IPS-NIHi7 (cell line): ENCODE measurements around the gene MAP4K2.
"Not testable (repeated sequence)": the region's sequence is repeated elsewhere in the genome, so short reads cannot be mapped to it uniquely, and the experiment has no call there.

Source experiments
- DNase-seq: peaks from one replicate; pipeline ENCODE4 v3.0.0; 2012; ENCODE audit warnings: mixed read lengths; ENCODE audit errors: extremely low spot score

The MAP4K2 gene

GRCh38 chr11:64803158-64803845, at the start of gene MAP4K2:
Gene MAP4K2, minus strand, starts transcription at chr11:64803214. Its CDS starts 65 bp downstream, at chr11:64803149.
- peak; percentile 95 for DNase-seq

GRCh38 chr11:64851831-64852351, 48.9 kb upstream of the MAP4K2 start:
- DNase-seq = no peak

GRCh38 chr11:64850979-64851567, 48.1 kb upstream of the MAP4K2 start:
- DNase-seq = peak; percentile 56

GRCh38 chr11:64849598-64850356, 46.8 kb upstream of the MAP4K2 start:
- no peak for DNase-seq

GRCh38 chr11:64848826-64849597, 46.0 kb upstream of the MAP4K2 start:
- DNase-seq = peak; percentile 73

GRCh38 chr11:64848214-64848825, 45.3 kb upstream of the MAP4K2 start:
- no peak for DNase-seq

GRCh38 chr11:64846998-64847666, 44.1 kb upstream of the MAP4K2 start:
- DNase-seq = peak; percentile 92

- DNase-seq = not testable (repeated sequence)
Observed at GRCh38 chr11:64845776-64846129, 42.7 kb upstream of the MAP4K2 start.

GRCh38 chr11:64845129-64845775, 42.2 kb upstream of the MAP4K2 start:
- DNase-seq = no peak

- DNase-seq = peak; percentile 96
Observed at GRCh38 chr11:64844330-64845128, 41.5 kb upstream of the MAP4K2 start, which contains the start of gene CDC42BPG. Gene CDC42BPG, minus strand, starts transcription at chr11:64844653. Its CDS starts 84 bp downstream, at chr11:64844569.

GRCh38 chr11:64843686-64844329, 40.8 kb upstream of the MAP4K2 start:
- DNase-seq = no peak

- peak; percentile 71 for DNase-seq
Observed at GRCh38 chr11:64842851-64843685, 40.1 kb upstream of the MAP4K2 start.

GRCh38 chr11:64842366-64842759, 39.3 kb upstream of the MAP4K2 start:
- DNase-seq = no peak

- DNase-seq = no peak
Observed at GRCh38 chr11:64841592-64842365, 38.8 kb upstream of the MAP4K2 start.

GRCh38 chr11:64839887-64840782, 37.1 kb upstream of the MAP4K2 start:
- no peak for DNase-seq

- no peak for DNase-seq
Observed at GRCh38 chr11:64839335-64839734, 36.3 kb upstream of the MAP4K2 start.
